Upper lobe of left lung (tissue), 6 donors: ENCODE measurements around the gene GNAO1. TPM values are rescaled to one million over a fixed set of nuclear protein-coding genes. Genes with fewer than 3 reads are reported as not detected.

Source experiments
- ATAC-seq, 2 donors: fragments of 200-7000 bp; cut with Tn5 transposase; one replicate each; pipeline ENCODE4 v1.9.1; 2022; ENCODE audit warnings: mild to moderate bottlenecking in 2 of 2, moderate library complexity in 2 of 2; ENCODE audit not compliant: low FRiP score in 2 of 2
- DNase-seq, 2 donors: peaks; one replicate each; pipeline ENCODE4 v3.0.0-alpha.2; 2019 to 2020
- H3K27ac ChIP-seq, 4 donors: fragments of 200-600 bp; sonication (generic); one replicate each; pipeline ENCODE4 v1.5.1; 2016 to 2019
- H3K27me3 ChIP-seq, 4 donors: fragments of 200-600 bp; sonication (generic); one replicate each; pipeline ENCODE4 v1.5.1; 2017 to 2019
- H3K36me3 ChIP-seq, 4 donors: fragments of 200-600 bp; sonication (generic); one replicate each; pipeline ENCODE4 v1.5.1; 2016 to 2019
- H3K4me1 ChIP-seq, 4 donors: fragments of 200-600 bp; sonication (generic); one replicate each; pipeline ENCODE4 v1.5.1; 2018 to 2019
- H3K4me3 ChIP-seq, 4 donors: fragments of 200-600 bp; sonication (generic); one replicate each; pipeline ENCODE4 v1.5.1; 2017 to 2019; ENCODE audit warnings: mild to moderate bottlenecking in 2 of 4, moderate library complexity in 1 of 4
- H3K9me3 ChIP-seq, 4 donors: fragments of 200-600 bp; sonication (generic); one replicate each; pipeline ENCODE4 v1.5.1; 2018 to 2019
- CTCF ChIP-seq, 6 experiments: fragments of 450-650 bp in 4 of 6; fragments of 200-600 bp in 2 of 6; sonication (generic) in 2 of 6; IDR thresholded peaks; one replicate each; pipeline ENCODE4 v1.5.1; 2016 to 2019; ENCODE audit warnings: antibody characterized with exemption in 6 of 6
- EP300 ChIP-seq, 4 donors: sonication (generic); formaldehyde crosslinking; IDR thresholded peaks; one replicate each; pipeline ENCODE4 v1.5.1; 2017; ENCODE audit warnings: antibody characterized with exemption in 4 of 4, control low read depth in 2 of 4
- POLR2A ChIP-seq, 4 donors: fragments of 450-650 bp; IDR thresholded peaks; one replicate each; pipeline ENCODE4 v1.5.1; 2016 to 2017; ENCODE audit warnings: antibody characterized with exemption in 4 of 4, mild to moderate bottlenecking in 2 of 4
- POLR2AphosphoS5 ChIP-seq, 2 donors: sonication (generic); formaldehyde crosslinking; IDR thresholded peaks; one replicate each; pipeline ENCODE4 v1.5.1; 2017; ENCODE audit warnings: antibody characterized with exemption in 2 of 2
- WGBS, 2 donors: methylation state at CpG; one replicate each; pipeline ENCODE4 v1.1.5; 2017 to 2018; 5-methylcytosine and 5-hydroxymethylcytosine counted together
- total RNA-seq, 6 donors: library from RNA; depleted of rRNA in 4 of 6; stranded (reverse); fragments of >200 nt in 4 of 6; gene quantifications; one replicate each; pipeline versions ENCODE4 v1.1.0 to v1.2.1, GENCODE V29; 2016 to 2021
- donor health status: DM: no; HTN: no; CAD: no; lungs with moderate emphysema.
- donor health status: DM: no; HTN: yes; CAD: no; lungs with severe emphysema.

GNAO1 gene
- total RNA-seq, 6 donors from 2014 or later: 0.46 to 2.7 (median 0.79) TPM; not detected in 1

- 73 to 79% methylated on average over 2 of the region's 2 CpGs for WGBS, 2 donors
- no peak for TF ChIP-seq POLR2A (IDR thresholded peaks at IDR 0.05)
- TF ChIP-seq CTCF (IDR thresholded peaks at IDR 0.05): no peak
- TF ChIP-seq POLR2AphosphoS5 (IDR thresholded peaks at IDR 0.05): no peak
- TF ChIP-seq EP300 (IDR thresholded peaks at IDR 0.05): no peak
- peaks cover 5 to 49% (median 29%) of the 10 kb centered on the region in 4 donors for H3K36me3 ChIP-seq
These were observed 207.8 kb downstream of the GNAO1 start for GRCh38 chr16:56399047-56399446.

GRCh38 chr16:56399486-56399885 lies 208.2 kb downstream of the GNAO1 start:
- H3K9me3 ChIP-seq: no peaks in the 10 kb centered on the region
- peaks cover 5 to 53% (median 34%) of the 10 kb centered on the region in 4 donors for H3K36me3 ChIP-seq
- peaks cover 0 to 10% (median 2%) of the 10 kb centered on the region in 4 donors for H3K4me1 ChIP-seq
- no peaks in the 10 kb centered on the region for H3K27me3 ChIP-seq
- ATAC-seq (no peak), DNase-seq (no peak)
- no peak overlapping the region for H3K4me3 ChIP-seq
- WGBS, 2 donors: 44 to 73% methylated on average over 2 of the region's 2 CpGs
- no peak overlapping the region for H3K27ac ChIP-seq
- no peak for TF ChIP-seq POLR2A (IDR thresholded peaks at IDR 0.05)
- TF ChIP-seq CTCF (IDR thresholded peaks at IDR 0.05): no peak
- TF ChIP-seq EP300 (IDR thresholded peaks at IDR 0.05): no peak
- TF ChIP-seq POLR2AphosphoS5 (IDR thresholded peaks at IDR 0.05): no peak

More at GRCh38 chr16:56399047-56399446, 207.8 kb downstream of the GNAO1 start:
- Histone ChIP-seq H3K4me3 (no peak overlapping the region), H3K27ac (no peak overlapping the region), H3K4me1 (peaks cover 0 to 10% (median 2%) of the 10 kb centered on the region in 4 donors), H3K9me3 (no peaks in the 10 kb centered on the region), H3K27me3 (no peaks in the 10 kb centered on the region)
- DNase-seq: no peak
- ATAC-seq: no peak

GRCh38 chr16:56400458-56400857 lies 209.2 kb downstream of the GNAO1 start:
- H3K9me3 ChIP-seq: no peaks in the 10 kb centered on the region
- peaks cover 0 to 10% (median 2%) of the 10 kb centered on the region in 4 donors for H3K4me1 ChIP-seq
- peaks cover 5 to 62% (median 39%) of the 10 kb centered on the region in 4 donors for H3K36me3 ChIP-seq
- TF ChIP-seq POLR2AphosphoS5 (IDR thresholded peaks at IDR 0.05) (no peak), EP300 (IDR thresholded peaks at IDR 0.05) (peak in 1 of 4 donors; percentile 14), POLR2A (IDR thresholded peaks at IDR 0.05) (no peak), CTCF (IDR thresholded peaks at IDR 0.05) (no peak)
- H3K27me3 ChIP-seq: no peaks in the 10 kb centered on the region
- H3K4me3 ChIP-seq: no peak overlapping the region
- WGBS, 2 donors: 46 to 55% methylated on average over 5 of the region's 5 CpGs
- H3K27ac ChIP-seq: no peak overlapping the region
- DNase-seq (no peak), ATAC-seq (peak in 1 of 2 donors; percentile 68)

- H3K9me3 ChIP-seq: no peaks in the 10 kb centered on the region
- no peak overlapping the region for H3K27ac ChIP-seq
- TF ChIP-seq CTCF (IDR thresholded peaks at IDR 0.05) (peak in 1 of 6 experiments; percentile 49), EP300 (IDR thresholded peaks at IDR 0.05) (no peak)
- DNase-seq (no peak), ATAC-seq (peak; percentile 43 to 44)
- H3K4me1 ChIP-seq: peaks cover 0 to 10% (median 2%) of the 10 kb centered on the region in 4 donors
- WGBS, 2 donors: 85 to 93% methylated on average over 4 to 5 of the region's 5 CpGs
- H3K36me3 ChIP-seq: peaks cover 5 to 62% (median 39%) of the 10 kb centered on the region in 4 donors
- H3K27me3 ChIP-seq: no peaks in the 10 kb centered on the region
- no peak overlapping the region for H3K4me3 ChIP-seq
These were observed 210.2 kb downstream of the GNAO1 start for GRCh38 chr16:56401482-56401881.
